Fibroblast of the aortic adventitia (primary cell): ENCODE data around the gene LARP4B. TPM values are rescaled to one million over a fixed set of nuclear protein-coding genes. Genes with fewer than 3 reads are reported as not detected.

Experiments
- DNase-seq: peaks from one replicate; pipeline ENCODE4 v3.0.0-alpha.2; 2010; ENCODE audit warnings: low read depth
- H3K4me3 ChIP-seq: 2 replicates; pipeline ENCODE4 v1.5.1; 2011; ENCODE audit warnings: low read depth, mild to moderate bottlenecking, control low read depth, low read length, moderate library complexity
- CTCF ChIP-seq: IDR thresholded peaks from 2 replicates; pipeline ENCODE4 v1.5.1; 2011; ENCODE audit warnings: mild to moderate bottlenecking, low read length, control low read depth, inconsistent platforms; ENCODE audit not compliant: insufficient read depth
- total RNA-seq: library from RNA; depleted of rRNA; stranded (reverse); fragments of >200 nt; gene quantifications from 2 replicates; pipeline ENCODE4 v1.2.3, GENCODE V29; 2012; ENCODE audit warnings: low replicate concordance

LARP4B gene
- total RNA-seq, 1 donor: 38.7 TPM

GRCh38 chr10:865257-865656 is 66.2 kb downstream of the LARP4B start:
- no peak for TF ChIP-seq CTCF
- DNase-seq: no peak
- H3K4me3 ChIP-seq: no peak overlapping the region

GRCh38 chr10:860519-860918 is 71.0 kb downstream of the LARP4B start:
- no peak overlapping the region for H3K4me3 ChIP-seq
- no peak for DNase-seq
- TF ChIP-seq CTCF: no peak

GRCh38 chr10:856416-857157 is 74.9 kb downstream of the LARP4B start:
- DNase-seq: no peak
- H3K4me3 ChIP-seq: no peak overlapping the region
- TF ChIP-seq CTCF: no peak

- DNase-seq: no peak
- TF ChIP-seq CTCF: no peak
Measured at GRCh38 chr10:855671-856070, 75.8 kb downstream of the LARP4B start.

GRCh38 chr10:855079-855478 is 76.4 kb downstream of the LARP4B start:
- H3K4me3 ChIP-seq: no peak overlapping the region
- no peak for TF ChIP-seq CTCF
- no peak for DNase-seq

More at GRCh38 chr10:855671-856070, 75.8 kb downstream of the LARP4B start:
- no peak overlapping the region for H3K4me3 ChIP-seq

- no peak for DNase-seq
- no peak overlapping the region for H3K4me3 ChIP-seq
- TF ChIP-seq CTCF: no peak
Measured at GRCh38 chr10:853017-853416, 78.5 kb downstream of the LARP4B start.

- DNase-seq: no peak
- H3K4me3 ChIP-seq: no peak overlapping the region
- no peak for TF ChIP-seq CTCF
Measured at GRCh38 chr10:852386-852785, 79.1 kb downstream of the LARP4B start.
